Subcutaneous adipose tissue (tissue), 4 donors: ENCODE data around the gene PHYH. TPM values are rescaled to one million over a fixed set of nuclear protein-coding genes. Genes with fewer than 3 reads are reported as not detected.

Source experiments
- total RNA-seq, 4 donors: library from RNA; depleted of rRNA; stranded (reverse); fragments of >200 nt; gene quantifications; one replicate each; pipeline ENCODE4 v1.1.0, GENCODE V29; 2016
- TF ChIP-seq, protein P1 (sequence below): fragments of 450-650 bp; IDR thresholded peaks from one replicate; pipeline ENCODE4 v1.5.1; 2016; ENCODE audit warnings: low read depth, mild to moderate bottlenecking, control low read depth, antibody characterized with exemption, moderate library complexity

Gene PHYH
- total RNA-seq, 4 donors from 2014 or later = 47.4 to 93.8 (median 57.4) TPM

DNA sequence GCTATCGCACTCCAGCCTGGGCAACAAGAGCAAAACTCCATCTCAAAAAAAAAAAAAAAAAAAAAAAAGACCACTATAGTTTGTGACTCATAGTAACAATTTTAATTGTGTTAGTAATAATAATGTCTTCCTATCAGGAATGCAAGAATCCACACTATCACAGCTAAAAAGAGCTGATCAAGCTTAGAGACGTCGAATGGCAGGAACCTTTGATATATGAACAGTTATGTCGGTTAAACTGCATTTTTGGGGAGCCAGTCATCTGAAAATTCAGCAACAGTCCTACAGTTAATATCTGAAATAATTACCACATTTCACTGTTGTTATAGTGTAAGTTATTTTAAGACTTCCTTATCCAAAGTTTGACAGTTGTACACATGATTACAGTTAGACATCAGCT, 8.8 kb downstream of the PHYH start:
- TF ChIP-seq, protein P1, sequence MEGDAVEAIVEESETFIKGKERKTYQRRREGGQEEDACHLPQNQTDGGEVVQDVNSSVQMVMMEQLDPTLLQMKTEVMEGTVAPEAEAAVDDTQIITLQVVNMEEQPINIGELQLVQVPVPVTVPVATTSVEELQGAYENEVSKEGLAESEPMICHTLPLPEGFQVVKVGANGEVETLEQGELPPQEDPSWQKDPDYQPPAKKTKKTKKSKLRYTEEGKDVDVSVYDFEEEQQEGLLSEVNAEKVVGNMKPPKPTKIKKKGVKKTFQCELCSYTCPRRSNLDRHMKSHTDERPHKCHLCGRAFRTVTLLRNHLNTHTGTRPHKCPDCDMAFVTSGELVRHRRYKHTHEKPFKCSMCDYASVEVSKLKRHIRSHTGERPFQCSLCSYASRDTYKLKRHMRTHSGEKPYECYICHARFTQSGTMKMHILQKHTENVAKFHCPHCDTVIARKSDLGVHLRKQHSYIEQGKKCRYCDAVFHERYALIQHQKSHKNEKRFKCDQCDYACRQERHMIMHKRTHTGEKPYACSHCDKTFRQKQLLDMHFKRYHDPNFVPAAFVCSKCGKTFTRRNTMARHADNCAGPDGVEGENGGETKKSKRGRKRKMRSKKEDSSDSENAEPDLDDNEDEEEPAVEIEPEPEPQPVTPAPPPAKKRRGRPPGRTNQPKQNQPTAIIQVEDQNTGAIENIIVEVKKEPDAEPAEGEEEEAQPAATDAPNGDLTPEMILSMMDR = no peak

DNA sequence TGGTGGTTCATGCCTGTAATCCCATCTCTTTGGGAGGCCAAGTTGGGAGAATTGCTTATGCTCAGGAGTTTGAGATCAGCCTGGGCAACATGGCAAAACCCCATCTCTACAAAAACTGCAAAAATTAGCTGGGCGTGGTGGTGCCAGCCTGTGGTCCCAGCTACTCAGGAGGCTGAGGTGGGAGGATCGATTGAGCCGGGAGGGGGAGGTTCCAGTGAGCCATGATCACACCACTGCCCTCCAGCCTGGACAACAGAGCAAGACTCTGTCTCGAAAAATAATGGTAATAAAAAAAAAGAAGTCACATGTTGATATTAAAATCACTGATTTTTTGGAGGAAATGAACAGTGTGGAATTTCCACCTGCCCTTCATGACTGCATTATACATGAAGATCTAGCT, 15.8 kb downstream of the PHYH start:
- TF ChIP-seq, protein P1 = no peak

DNA sequence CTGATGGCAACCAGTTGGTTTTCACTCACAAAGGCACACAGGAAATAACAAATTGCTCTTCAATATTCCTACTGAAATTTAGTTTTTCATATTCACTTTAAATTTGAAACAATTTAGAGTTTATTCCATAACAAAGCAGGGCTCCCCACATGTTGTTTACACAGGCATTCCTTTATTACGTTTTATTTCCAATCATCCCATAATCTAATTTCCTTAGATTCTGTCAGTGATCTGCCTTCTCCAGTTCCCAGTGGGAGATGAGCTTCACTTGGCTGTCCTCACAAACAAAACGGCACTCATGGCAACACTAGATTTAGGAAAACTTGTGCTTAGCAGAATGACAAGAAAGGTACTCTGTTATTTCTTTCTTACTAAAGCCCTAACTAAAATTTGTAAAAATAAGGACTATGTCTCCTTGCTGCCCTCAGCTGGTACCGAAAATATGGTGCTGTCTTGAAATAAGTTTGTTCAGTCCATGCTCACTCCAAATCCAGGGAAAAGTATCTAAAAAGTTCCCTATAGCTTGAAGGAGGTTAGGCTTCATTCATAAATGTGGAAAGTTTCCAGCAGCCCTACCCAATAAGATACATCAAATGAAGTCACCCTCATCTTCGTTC, 23.0 kb downstream of the PHYH start:
- TF ChIP-seq, protein P1 = no peak

DNA sequence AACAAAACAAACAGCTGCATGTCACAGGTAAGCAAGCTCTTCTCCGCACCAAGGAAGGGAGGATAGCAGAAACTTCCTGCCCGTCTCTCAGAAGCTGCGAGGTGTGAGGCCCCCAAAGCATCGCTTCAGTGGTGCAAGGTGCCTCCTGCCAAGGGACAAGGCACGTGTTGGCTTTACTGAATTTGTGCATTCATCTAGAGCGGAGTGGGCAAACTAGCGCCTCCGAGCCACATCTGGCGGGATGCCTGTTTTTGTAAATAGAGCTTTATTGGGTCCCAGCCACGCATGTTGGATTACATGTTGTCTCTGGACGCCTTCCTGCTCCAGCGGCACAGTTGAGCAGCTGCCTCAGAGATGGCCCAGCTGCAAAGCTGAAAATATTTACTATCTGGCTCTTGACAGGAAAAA, 27.7 kb downstream of the PHYH start:
- TF ChIP-seq, protein P1 = no peak

DNA sequence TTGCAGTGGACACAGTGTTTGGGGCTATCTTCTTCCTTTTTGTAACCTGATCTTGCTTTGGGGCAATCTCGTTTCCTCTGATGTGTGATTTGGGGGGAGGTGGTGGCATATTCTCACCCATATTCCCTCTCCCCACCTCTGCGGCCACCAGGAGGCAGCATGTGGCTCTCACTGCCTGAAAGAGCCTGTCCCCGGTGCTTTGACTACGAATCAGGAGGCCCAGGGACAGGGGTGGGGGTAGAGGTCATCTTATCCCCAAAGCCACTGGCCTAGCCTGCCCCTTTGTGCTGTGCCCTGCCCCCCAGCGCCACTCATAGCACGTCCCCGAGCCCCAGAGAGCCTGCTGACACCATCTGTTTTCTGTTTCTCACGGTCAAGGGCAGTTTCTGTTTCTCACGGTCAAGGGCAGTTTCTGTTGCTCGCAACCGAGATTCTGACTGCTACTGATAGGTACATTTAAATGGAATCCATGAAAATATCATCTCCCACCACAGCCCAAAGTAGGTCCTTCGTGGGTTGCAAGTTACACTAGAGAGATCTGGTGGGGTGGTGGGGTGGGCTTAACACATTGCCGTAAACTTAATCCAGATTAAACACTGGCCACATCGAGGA, 28.2 kb downstream of the PHYH start:
- TF ChIP-seq, protein P1 = no peak

DNA sequence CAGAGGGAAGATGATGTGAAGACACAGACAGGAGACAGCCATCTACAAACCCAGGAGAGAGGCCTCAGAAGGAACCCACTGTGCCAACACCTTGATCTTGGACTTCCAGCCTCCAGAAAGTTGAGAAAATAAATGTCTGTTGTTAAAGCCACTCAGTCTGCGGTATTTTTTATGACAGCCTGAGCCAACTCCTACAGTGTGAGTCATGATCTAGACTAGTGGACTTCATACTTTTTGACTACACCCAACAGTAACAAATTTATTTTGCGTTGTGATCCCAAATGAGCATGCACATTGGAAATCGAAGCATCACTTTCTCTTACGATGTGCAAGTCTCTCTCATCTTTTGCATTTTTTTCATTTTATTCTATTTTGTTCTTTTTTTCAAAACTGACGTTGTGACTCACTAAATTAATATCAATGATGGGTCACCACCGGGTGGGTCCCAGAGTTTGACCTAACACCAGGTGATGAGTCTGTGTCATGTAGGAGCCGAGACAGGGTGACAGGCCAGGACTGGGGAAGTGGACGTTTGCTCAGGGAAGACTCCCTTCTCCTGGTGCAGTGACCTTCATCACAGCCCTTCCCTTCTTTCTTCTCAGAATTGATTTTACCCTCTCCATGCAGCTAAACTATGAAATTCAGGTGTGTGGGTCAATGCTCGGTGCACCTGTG, 28.9 kb downstream of the PHYH start:
- TF ChIP-seq, protein P1 = no peak

DNA sequence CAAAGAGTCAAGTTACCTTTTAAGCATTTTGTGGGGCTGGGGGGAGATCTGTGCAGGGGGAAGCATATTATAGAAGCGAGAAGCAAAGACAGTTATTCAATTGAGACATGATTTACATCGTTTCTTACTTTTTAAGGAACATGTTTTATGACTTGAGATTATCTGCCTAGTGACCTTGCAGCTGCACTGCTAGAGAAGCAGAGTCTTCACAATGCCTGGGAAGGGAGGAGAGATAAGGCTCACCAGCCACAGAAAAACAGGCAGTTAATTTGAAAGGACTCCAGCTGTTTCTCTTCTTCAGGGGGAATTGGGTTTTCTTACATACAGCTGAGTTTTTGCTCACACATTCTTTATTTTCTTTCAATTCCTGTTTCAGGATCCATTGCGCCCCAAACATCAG, 31.0 kb downstream of the PHYH start:
- TF ChIP-seq, protein P1 = no peak
